ENCODE results near the gene MBD3. TPM values are rescaled to one million over a fixed set of nuclear protein-coding genes. Genes with fewer than 3 reads are reported as not detected.

The MBD3 gene
- total RNA-seq, 1 donor from 2014 or later: 51.7 TPM

GRCh38 chr19:1620502-1620901 lies 27.8 kb upstream of the MBD3 start:
- peaks cover 3 to 24% (median 11%) of the 10 kb centered on the region in 3 donors for H3K36me3 ChIP-seq (ENCODE audit: control insufficient read depth in 3 of 3, insufficient read depth in 3 of 3, low read length in 3 of 3)

GRCh38 chr19:1619703-1620102 lies 27.0 kb upstream of the MBD3 start:
- Histone ChIP-seq H3K9ac (ENCODE audit: low read depth in 1 of 3, low read length in 3 of 3) (no peak overlapping the region), H3K27me3 (ENCODE audit: control insufficient read depth in 3 of 3, insufficient read depth in 3 of 3, low read length in 3 of 3) (no peaks in the 10 kb centered on the region), H3K9me3 (ENCODE audit: control insufficient read depth in 3 of 3, low read length in 3 of 3) (no peaks in the 10 kb centered on the region), H3K4me1 (ENCODE audit: control insufficient read depth in 3 of 3, insufficient read depth in 3 of 3, low read length in 3 of 3) (no peaks in the 10 kb centered on the region), H3K27ac (ENCODE audit: low read depth, low read length) (no peak overlapping the region), H3K36me3 (ENCODE audit: control insufficient read depth in 3 of 3, insufficient read depth in 3 of 3, low read length in 3 of 3) (peaks cover 9 to 31% (median 18%) of the 10 kb centered on the region in 3 donors), H3K4me3 (ENCODE audit: low read length in 3 of 3) (no peak overlapping the region)

More at GRCh38 chr19:1620502-1620901, 27.8 kb upstream of the MBD3 start:
- no peaks in the 10 kb centered on the region for H3K27me3 ChIP-seq (ENCODE audit: control insufficient read depth in 3 of 3, insufficient read depth in 3 of 3, low read length in 3 of 3)
- H3K9ac ChIP-seq (ENCODE audit: low read depth in 1 of 3, low read length in 3 of 3): no peak overlapping the region
- no peak overlapping the region for H3K27ac ChIP-seq (ENCODE audit: low read depth, low read length)
- no peak overlapping the region for H3K4me3 ChIP-seq (ENCODE audit: low read length in 3 of 3)
- H3K4me1 ChIP-seq (ENCODE audit: control insufficient read depth in 3 of 3, insufficient read depth in 3 of 3, low read length in 3 of 3): no peaks in the 10 kb centered on the region
- H3K9me3 ChIP-seq (ENCODE audit: control insufficient read depth in 3 of 3, low read length in 3 of 3): no peaks in the 10 kb centered on the region

- no peaks in the 10 kb centered on the region for H3K4me1 ChIP-seq (ENCODE audit: control insufficient read depth in 3 of 3, insufficient read depth in 3 of 3, low read length in 3 of 3)
- no peak overlapping the region for H3K27ac ChIP-seq (ENCODE audit: low read depth, low read length)
- no peak overlapping the region for H3K4me3 ChIP-seq (ENCODE audit: low read length in 3 of 3)
- no peaks in the 10 kb centered on the region for H3K9me3 ChIP-seq (ENCODE audit: control insufficient read depth in 3 of 3, low read length in 3 of 3)
- H3K27me3 ChIP-seq (ENCODE audit: control insufficient read depth in 3 of 3, insufficient read depth in 3 of 3, low read length in 3 of 3): no peaks in the 10 kb centered on the region
- H3K9ac ChIP-seq (ENCODE audit: low read depth in 1 of 3, low read length in 3 of 3): no peak overlapping the region
- peaks cover 12 to 31% (median 24%) of the 10 kb centered on the region in 3 donors for H3K36me3 ChIP-seq (ENCODE audit: control insufficient read depth in 3 of 3, insufficient read depth in 3 of 3, low read length in 3 of 3)
These were observed 26.4 kb upstream of the MBD3 start for GRCh38 chr19:1619094-1619439.

GRCh38 chr19:1618157-1619093 lies 25.8 kb upstream of the MBD3 start:
- Histone ChIP-seq H3K36me3 (ENCODE audit: control insufficient read depth in 3 of 3, insufficient read depth in 3 of 3, low read length in 3 of 3) (peaks cover 12 to 35% (median 24%) of the 10 kb centered on the region in 3 donors), H3K9ac (ENCODE audit: low read depth in 1 of 3, low read length in 3 of 3) (no peak overlapping the region), H3K27me3 (ENCODE audit: control insufficient read depth in 3 of 3, insufficient read depth in 3 of 3, low read length in 3 of 3) (no peaks in the 10 kb centered on the region), H3K4me3 (ENCODE audit: low read length in 3 of 3) (no peak overlapping the region), H3K9me3 (ENCODE audit: control insufficient read depth in 3 of 3, low read length in 3 of 3) (no peaks in the 10 kb centered on the region), H3K27ac (ENCODE audit: low read depth, low read length) (no peak overlapping the region), H3K4me1 (ENCODE audit: control insufficient read depth in 3 of 3, insufficient read depth in 3 of 3, low read length in 3 of 3) (no peaks in the 10 kb centered on the region)

GRCh38 chr19:1616875-1617274 lies 24.2 kb upstream of the MBD3 start:
- H3K4me1 ChIP-seq (ENCODE audit: control insufficient read depth in 3 of 3, insufficient read depth in 3 of 3, low read length in 3 of 3): no peaks in the 10 kb centered on the region
- no peak overlapping the region for H3K9ac ChIP-seq (ENCODE audit: low read depth in 1 of 3, low read length in 3 of 3)

GRCh38 chr19:1616396-1616795 lies 23.7 kb upstream of the MBD3 start:
- Histone ChIP-seq H3K9ac (ENCODE audit: low read depth in 1 of 3, low read length in 3 of 3) (no peak overlapping the region), H3K36me3 (ENCODE audit: control insufficient read depth in 3 of 3, insufficient read depth in 3 of 3, low read length in 3 of 3) (peaks cover 30 to 46% (median 38%) of the 10 kb centered on the region in 3 donors), H3K27me3 (ENCODE audit: control insufficient read depth in 3 of 3, insufficient read depth in 3 of 3, low read length in 3 of 3) (no peaks in the 10 kb centered on the region), H3K4me3 (ENCODE audit: low read length in 3 of 3) (no peak overlapping the region), H3K27ac (ENCODE audit: low read depth, low read length) (no peak overlapping the region), H3K9me3 (ENCODE audit: control insufficient read depth in 3 of 3, low read length in 3 of 3) (no peaks in the 10 kb centered on the region), H3K4me1 (ENCODE audit: control insufficient read depth in 3 of 3, insufficient read depth in 3 of 3, low read length in 3 of 3) (no peaks in the 10 kb centered on the region)

More at GRCh38 chr19:1616875-1617274, 24.2 kb upstream of the MBD3 start:
- Histone ChIP-seq H3K4me3 (ENCODE audit: low read length in 3 of 3) (no peak overlapping the region), H3K27ac (ENCODE audit: low read depth, low read length) (no peak overlapping the region), H3K9me3 (ENCODE audit: control insufficient read depth in 3 of 3, low read length in 3 of 3) (no peaks in the 10 kb centered on the region), H3K27me3 (ENCODE audit: control insufficient read depth in 3 of 3, insufficient read depth in 3 of 3, low read length in 3 of 3) (no peaks in the 10 kb centered on the region), H3K36me3 (ENCODE audit: control insufficient read depth in 3 of 3, insufficient read depth in 3 of 3, low read length in 3 of 3) (peaks cover 28 to 46% (median 35%) of the 10 kb centered on the region in 3 donors)

GRCh38 chr19:1615156-1615765 lies 22.6 kb upstream of the MBD3 start:
- no peaks in the 10 kb centered on the region for H3K27me3 ChIP-seq (ENCODE audit: control insufficient read depth in 3 of 3, insufficient read depth in 3 of 3, low read length in 3 of 3)
- no peaks in the 10 kb centered on the region for H3K4me1 ChIP-seq (ENCODE audit: control insufficient read depth in 3 of 3, insufficient read depth in 3 of 3, low read length in 3 of 3)
- no peak overlapping the region for H3K9ac ChIP-seq (ENCODE audit: low read depth in 1 of 3, low read length in 3 of 3)
- no peaks in the 10 kb centered on the region for H3K9me3 ChIP-seq (ENCODE audit: control insufficient read depth in 3 of 3, low read length in 3 of 3)
- H3K36me3 ChIP-seq (ENCODE audit: control insufficient read depth in 3 of 3, insufficient read depth in 3 of 3, low read length in 3 of 3): peaks cover 35 to 45% (median 37%) of the 10 kb centered on the region in 3 donors
- H3K4me3 ChIP-seq (ENCODE audit: low read length in 3 of 3): no peak overlapping the region
- no peak overlapping the region for H3K27ac ChIP-seq (ENCODE audit: low read depth, low read length)

- no peaks in the 10 kb centered on the region for H3K27me3 ChIP-seq (ENCODE audit: control insufficient read depth in 3 of 3, insufficient read depth in 3 of 3, low read length in 3 of 3)
- H3K9ac ChIP-seq (ENCODE audit: low read depth in 1 of 3, low read length in 3 of 3): no peak overlapping the region
- H3K4me1 ChIP-seq (ENCODE audit: control insufficient read depth in 3 of 3, insufficient read depth in 3 of 3, low read length in 3 of 3): no peaks in the 10 kb centered on the region
- H3K27ac ChIP-seq (ENCODE audit: low read depth, low read length): no peak overlapping the region
- no peak overlapping the region for H3K4me3 ChIP-seq (ENCODE audit: low read length in 3 of 3)
- no peaks in the 10 kb centered on the region for H3K9me3 ChIP-seq (ENCODE audit: control insufficient read depth in 3 of 3, low read length in 3 of 3)
- peaks cover 37 to 45% (median 38%) of the 10 kb centered on the region in 3 donors for H3K36me3 ChIP-seq (ENCODE audit: control insufficient read depth in 3 of 3, insufficient read depth in 3 of 3, low read length in 3 of 3)
These were observed 21.3 kb upstream of the MBD3 start for GRCh38 chr19:1613808-1614570.

GRCh38 chr19:1613146-1613545 lies 20.5 kb upstream of the MBD3 start:
- Histone ChIP-seq H3K4me3 (ENCODE audit: low read length in 3 of 3) (no peak overlapping the region), H3K4me1 (ENCODE audit: control insufficient read depth in 3 of 3, insufficient read depth in 3 of 3, low read length in 3 of 3) (no peaks in the 10 kb centered on the region), H3K27me3 (ENCODE audit: control insufficient read depth in 3 of 3, insufficient read depth in 3 of 3, low read length in 3 of 3) (no peaks in the 10 kb centered on the region), H3K36me3 (ENCODE audit: control insufficient read depth in 3 of 3, insufficient read depth in 3 of 3, low read length in 3 of 3) (peaks cover 35 to 45% (median 38%) of the 10 kb centered on the region in 3 donors), H3K27ac (ENCODE audit: low read depth, low read length) (no peak overlapping the region), H3K9me3 (ENCODE audit: control insufficient read depth in 3 of 3, low read length in 3 of 3) (no peaks in the 10 kb centered on the region), H3K9ac (ENCODE audit: low read depth in 1 of 3, low read length in 3 of 3) (no peak overlapping the region)
